MV-4-11 (cell line): ENCODE results near the gene USP20.

Experiments
- DNase-seq: peaks from one replicate; lab custom pipeline; 2025; lab: John Stamatoyannopoulos, UW

USP20 gene

DNA sequence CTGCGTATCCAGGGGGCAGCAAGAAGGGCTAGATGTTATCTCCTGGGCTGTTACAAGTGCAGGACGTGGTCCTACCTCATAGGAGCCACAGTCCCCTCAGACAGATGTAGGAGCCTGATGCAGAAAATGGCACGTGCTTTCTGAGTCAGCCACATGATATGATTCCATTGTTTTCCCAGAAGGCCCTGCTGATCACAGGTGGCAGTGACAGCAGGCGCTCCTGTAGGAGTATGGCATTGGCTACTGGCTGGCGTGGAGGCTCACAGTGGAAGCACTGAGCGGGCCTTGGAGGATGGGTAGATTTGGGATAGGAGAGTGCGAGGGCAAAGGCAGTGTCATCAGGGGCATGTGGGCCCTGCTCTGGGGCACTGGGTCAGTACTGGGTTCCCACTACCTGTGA lies 21.9 kb downstream of the USP20 start:
- DNase-seq = no peak

- DNase-seq = no peak
These were observed 23.1 kb downstream of the USP20 start for GRCh38 chr9:129858167-129858962.

DNA sequence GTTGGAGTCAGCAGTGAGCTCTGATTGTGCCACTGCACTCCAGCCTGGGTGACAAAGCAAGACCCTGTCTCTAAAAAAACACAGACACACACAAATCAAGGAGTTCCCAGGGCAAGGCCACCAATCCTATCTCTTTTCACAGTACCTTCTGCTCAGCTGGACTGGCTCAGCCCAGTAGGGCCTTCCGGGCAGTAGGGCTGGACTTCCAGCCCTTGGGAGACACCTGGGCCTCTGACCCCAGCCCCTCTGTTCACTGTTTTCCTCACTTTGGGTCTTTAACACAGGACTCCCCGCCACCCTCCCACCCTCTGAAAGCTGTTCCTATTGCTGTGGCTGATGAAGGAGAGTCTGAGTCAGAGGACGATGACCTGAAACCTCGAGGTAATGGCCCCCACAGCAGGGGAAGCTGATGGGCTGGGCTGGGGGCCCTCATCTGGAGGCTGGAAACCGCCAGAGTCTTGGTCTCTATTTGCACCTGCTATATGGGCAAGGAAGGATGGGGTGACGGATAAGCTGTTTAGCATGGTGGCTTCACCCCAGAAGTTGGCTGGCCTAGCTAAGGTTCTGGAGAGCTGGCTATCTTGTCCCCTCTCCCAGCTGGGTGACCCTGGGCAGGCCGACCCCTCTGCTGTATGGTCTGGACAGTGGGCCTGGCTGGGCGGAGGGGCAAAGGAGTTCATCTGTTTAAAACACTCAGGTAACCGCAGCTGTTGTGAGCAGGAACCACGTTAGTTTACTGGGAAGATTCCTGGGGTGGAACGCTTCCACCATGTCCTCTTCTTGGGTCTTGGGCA lies 25.6 kb downstream of the USP20 start:
- no peak for DNase-seq

DNA sequence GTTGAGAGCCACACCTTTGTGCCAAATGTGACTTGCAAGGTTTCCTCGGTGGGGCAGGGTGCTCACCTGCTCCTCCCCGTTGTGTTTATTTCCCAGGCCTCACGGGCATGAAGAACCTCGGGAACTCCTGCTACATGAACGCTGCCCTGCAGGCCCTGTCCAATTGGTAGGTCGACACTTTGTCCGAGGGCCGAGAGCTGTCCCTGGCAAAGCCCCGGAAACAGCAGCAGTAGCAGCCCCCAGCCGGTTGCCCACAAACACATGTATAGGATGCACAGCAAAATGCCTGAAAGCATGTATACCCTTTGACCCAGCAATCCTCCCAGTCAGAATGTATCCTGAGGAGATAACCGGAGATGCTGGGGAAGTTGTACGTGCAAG lies 26.2 kb downstream of the USP20 start:
- no peak for DNase-seq

- DNase-seq = peak; percentile 92
These were observed 27.9 kb downstream of the USP20 start for GRCh38 chr9:129863059-129863690.

DNA sequence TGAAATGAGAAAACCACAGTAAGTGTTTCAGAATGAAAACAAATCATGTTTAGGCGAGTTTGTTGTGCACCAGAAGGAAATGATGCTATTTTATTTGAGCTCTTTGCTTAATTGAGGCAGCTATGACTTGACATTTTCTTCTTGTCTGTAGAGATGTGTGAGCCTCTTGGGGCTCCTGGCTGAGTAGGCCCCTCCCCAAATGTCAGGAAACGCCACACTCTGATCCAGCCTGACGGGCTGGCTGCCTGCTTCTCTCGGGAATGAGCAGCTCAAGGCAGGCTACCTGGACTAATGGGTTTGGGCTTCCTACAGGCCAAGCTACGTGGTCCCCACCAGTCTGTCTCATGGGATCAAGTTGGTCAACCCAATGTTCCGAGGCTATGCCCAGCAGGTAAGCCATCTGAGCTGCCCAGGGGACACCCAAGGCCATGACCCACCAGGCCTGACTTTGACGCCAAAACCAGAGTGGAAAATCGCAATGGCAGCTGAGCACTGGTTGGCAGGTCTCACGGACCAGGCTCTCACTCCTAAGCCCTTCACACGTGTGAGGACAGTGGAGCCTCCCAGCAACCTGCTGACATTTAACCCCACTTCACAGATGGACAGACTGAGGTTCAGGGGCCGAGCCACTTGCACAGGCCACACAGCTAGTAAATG lies 29.9 kb downstream of the USP20 start:
- no peak for DNase-seq

DNA sequence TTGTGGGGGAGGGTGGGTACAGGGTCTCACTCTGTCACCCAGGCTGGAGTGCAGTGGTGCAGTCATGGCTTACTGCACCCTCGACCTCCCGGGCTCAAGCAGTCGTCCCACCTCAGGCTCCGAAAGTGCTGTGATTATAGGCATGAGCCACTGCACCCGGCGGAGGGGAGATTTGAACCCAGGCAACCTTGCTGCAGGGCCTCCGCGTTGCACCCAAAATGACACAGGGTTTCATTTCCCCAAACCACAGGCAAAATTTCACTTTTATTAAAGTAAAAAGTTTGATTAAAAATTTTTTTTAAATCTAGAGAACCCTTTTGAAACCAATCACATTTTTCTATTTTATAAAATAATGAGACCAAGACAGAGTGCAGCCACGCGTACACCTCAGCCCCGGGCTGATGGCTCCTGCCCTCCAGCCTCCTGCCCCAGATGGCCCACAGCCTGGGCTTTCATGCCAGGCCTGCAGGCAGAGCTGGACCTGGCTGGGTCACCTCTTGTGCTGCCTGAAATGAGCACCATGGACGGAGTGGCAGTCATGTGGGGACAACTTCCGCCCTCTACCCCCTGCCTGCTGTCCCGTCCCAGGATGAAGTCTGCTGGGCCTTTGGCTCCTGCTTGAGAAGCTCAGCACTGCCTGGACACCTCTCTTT lies 30.5 kb downstream of the USP20 start:
- DNase-seq = peak; percentile 19

GRCh38 chr9:129866394-129867135 lies 31.3 kb downstream of the USP20 start:
- DNase-seq = peak; percentile 90

DNA sequence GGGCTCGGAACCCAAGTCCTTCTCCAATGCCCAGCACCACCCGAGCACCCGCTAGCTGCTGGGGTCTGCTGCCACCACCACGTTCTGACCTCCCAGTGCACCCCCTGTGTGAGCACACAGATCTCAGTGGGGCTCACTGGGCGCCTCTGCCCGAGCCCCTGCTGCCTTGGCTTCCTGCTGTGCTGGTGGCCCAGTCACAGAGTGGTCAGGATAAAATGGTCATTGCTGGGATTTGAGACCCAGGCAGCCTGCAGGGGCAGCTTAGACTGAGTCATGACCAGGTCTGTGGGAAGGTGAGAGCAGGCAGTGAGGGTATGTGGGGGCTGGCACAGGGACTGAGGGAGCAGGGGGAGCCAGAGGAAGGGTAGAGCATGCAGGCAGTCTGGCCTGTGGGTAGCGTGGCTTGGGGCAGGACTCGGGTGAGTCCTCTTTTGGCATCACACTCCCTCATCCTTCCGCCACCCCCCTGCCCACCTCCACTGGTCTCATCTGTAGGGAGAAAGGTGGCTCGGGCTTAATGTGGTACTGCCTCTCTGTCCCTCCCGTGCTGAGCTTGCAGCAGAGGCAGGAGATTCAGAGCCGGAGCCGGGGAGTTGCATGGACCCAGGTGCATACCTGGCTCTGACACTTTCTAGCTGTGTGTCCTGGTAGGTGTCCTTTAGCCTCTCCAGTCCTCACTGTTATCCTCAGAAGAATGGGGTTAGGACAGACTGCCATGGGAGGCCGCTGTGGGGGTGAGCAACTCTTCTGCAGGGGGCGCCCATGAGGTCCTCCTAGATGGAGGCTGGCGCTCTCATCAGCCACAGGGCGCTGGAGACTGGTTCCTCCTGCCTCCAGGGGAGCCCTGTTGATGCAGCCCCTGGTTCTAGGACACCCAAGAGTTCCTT lies 32.1 kb downstream of the USP20 start:
- DNase-seq = no peak

- DNase-seq = no peak
These were observed 33.0 kb downstream of the USP20 start for GRCh38 chr9:129868023-129868871.

DNA sequence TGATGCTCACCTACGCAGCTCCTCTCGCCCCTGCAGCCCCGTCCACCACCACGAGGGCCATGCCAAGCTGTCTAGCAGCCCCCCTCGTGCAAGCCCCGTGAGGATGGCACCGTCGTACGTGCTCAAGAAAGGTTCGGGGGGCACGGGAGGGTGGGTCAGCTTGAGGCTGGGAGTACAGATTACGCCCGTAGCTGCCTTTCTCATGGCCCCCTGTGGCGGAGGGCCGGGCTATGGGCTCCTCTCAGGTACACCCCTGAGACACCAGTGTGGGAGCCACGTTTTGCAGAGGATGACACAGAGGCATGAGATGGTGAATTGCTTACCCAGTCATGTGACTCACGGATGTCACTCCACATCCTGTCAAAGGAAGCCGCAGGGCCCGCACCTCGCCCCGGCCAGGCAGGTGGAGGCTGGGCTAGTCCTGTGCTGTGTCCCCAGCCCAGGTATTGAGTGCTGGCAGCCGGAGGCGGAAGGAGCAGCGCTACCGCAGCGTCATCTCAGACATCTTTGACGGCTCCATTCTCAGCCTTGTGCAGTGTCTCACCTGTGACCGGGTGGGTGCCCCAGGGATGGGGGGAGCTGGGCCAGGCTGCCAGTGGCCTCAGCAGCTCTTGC lies 33.7 kb downstream of the USP20 start:
- no peak for DNase-seq

DNA sequence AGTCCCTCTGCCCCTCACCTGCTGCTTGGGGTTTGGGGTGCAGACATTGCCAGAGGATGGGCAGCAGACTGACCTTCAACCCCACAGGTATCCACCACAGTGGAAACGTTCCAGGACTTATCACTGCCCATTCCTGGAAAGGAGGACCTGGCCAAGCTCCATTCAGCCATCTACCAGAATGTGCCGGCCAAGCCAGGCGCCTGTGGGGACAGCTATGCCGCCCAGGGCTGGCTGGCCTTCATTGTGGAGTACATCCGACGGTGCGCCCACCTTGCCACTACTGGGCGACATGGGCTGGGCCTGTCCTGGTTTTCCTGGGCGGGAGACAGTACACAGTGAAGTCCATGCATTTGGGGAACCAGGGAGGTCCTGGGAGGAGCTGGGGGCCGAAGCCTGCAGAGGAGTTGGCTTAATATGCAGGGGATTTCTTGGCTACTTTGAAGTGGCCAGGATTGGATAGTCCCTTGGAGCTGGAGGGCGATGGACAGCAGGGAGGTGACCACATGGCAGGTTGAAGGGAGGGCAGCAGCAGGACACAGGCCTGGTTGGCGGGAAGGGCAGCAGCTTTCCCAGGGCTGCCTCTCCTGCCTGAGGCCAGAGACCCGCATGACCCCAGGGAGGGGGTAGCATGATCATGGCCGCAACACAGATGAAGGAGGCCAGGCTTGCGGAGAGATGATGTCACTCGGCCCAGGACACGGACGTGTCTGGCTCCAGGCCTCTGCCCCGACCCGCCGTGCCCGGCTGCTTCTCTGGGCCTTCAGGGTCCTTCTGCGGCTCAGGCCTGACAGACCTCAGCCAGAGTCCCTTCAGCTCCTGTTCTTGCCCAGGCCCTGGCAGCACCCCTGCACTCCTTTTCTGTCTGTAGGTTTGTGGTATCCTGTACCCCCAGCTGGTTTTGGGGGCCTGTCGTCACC lies 34.6 kb downstream of the USP20 start:
- DNase-seq = no peak

DNA sequence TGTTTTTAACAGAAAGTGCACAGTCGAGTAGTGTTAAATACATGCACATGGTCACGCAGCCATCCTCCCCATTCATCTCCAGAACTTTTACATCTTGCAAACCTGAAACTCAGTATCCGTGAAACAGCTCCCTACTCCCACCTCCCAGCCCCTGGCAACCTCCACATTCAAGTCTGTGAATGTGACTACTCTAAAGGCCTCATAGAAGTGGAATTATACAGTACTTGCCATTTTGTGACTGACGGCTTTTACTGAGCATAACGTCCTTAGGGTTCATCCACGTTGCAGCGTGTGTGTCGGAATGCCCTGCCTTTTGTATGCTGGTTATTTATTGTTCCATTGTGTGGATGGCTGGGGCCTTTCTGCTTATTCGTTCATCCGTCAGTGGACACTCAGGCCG lies 35.8 kb downstream of the USP20 start:
- DNase-seq = no peak

GRCh38 chr9:129873563-129874190 lies 38.4 kb downstream of the USP20 start:
- DNase-seq = no peak

- no peak for DNase-seq
These were observed 39.2 kb downstream of the USP20 start for GRCh38 chr9:129874261-129875101.

DNA sequence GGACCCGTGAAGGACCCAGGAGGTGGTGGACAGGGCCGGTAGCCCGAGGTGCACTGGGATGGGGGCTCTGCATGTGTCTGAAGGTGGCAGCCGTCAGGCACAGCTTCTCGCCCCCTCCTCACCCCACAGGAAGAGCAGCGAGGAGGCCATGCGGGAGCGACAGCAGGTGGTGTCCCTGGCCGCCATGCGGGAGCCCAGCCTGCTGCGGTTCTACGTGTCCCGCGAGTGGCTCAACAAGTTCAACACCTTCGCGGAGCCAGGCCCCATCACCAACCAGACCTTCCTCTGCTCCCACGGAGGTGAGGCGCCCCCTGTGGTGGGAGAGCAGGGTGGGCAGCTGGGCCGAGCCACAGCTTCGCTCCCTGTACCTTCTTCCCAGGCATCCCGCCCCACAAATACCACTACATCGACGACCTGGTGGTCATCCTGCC lies 39.9 kb downstream of the USP20 start:
- no peak for DNase-seq
